AG09309 (cell line): ENCODE measurements around the gene CEL.

Experiments used
- DNase-seq: peaks from one replicate; pipeline ENCODE4 v3.0.0-alpha.2; 2010; ENCODE audit warnings: low read depth
- H3K4me3 ChIP-seq: 2 replicates; pipeline ENCODE4 v1.5.1; 2011; ENCODE audit warnings: mild to moderate bottlenecking, low read depth, low read length, moderate library complexity; ENCODE audit not compliant: control insufficient read depth
- TF ChIP-seq, protein P1 (sequence below): IDR thresholded peaks from 2 replicates; pipeline ENCODE4 v1.5.1; 2011; ENCODE audit warnings: mild to moderate bottlenecking, low read depth, low read length, inconsistent platforms; ENCODE audit not compliant: insufficient read depth, control insufficient read depth; ENCODE audit errors: missing control alignments

The CEL gene

GRCh38 chr9:133094842-133095393 lies 33.1 kb downstream of the CEL start:
- no peak for DNase-seq
- TF ChIP-seq, protein P1, sequence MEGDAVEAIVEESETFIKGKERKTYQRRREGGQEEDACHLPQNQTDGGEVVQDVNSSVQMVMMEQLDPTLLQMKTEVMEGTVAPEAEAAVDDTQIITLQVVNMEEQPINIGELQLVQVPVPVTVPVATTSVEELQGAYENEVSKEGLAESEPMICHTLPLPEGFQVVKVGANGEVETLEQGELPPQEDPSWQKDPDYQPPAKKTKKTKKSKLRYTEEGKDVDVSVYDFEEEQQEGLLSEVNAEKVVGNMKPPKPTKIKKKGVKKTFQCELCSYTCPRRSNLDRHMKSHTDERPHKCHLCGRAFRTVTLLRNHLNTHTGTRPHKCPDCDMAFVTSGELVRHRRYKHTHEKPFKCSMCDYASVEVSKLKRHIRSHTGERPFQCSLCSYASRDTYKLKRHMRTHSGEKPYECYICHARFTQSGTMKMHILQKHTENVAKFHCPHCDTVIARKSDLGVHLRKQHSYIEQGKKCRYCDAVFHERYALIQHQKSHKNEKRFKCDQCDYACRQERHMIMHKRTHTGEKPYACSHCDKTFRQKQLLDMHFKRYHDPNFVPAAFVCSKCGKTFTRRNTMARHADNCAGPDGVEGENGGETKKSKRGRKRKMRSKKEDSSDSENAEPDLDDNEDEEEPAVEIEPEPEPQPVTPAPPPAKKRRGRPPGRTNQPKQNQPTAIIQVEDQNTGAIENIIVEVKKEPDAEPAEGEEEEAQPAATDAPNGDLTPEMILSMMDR: no peak
- no peak overlapping the region for H3K4me3 ChIP-seq

DNA sequence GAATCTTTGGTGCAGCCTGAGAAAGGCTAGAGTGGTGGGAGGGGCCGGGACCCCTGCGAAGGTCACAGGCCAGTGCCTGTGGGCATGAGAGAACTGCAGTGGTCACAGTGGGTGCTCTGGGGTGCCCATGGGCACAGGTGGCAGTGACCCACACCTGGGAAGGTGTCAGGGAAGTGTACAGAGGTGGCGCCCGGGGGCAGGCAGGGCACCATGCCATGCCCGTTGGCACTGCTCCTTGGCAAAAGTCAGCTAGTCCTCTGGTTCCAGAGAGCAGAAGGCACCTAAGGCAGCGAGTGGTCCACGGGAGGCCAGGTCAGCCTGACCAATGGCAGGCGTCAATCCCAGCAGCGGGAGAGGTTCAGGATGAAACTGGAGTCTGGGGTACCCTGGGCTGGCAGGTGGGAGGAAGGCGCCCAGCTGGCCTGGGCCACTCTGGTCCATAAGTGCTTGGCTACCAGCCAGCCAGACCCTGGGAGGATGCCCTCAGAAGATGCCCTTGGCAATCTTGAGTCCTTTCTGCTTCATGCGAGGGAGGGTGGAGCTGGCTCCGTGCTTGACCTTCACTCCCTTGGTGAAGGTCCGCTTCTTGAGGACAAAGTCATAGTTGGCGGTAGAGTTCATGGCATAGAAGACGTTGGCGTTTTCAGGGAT lies 36.4 kb downstream of the CEL start:
- TF ChIP-seq, protein P1: no peak
- no peak overlapping the region for H3K4me3 ChIP-seq

GRCh38 chr9:133098871-133099270 lies 37.1 kb downstream of the CEL start:
- TF ChIP-seq, protein P1: no peak
- no peak overlapping the region for H3K4me3 ChIP-seq
- DNase-seq: no peak

More for the DNA sequence above, 36.4 kb downstream of the CEL start:
- no peak for DNase-seq

DNA sequence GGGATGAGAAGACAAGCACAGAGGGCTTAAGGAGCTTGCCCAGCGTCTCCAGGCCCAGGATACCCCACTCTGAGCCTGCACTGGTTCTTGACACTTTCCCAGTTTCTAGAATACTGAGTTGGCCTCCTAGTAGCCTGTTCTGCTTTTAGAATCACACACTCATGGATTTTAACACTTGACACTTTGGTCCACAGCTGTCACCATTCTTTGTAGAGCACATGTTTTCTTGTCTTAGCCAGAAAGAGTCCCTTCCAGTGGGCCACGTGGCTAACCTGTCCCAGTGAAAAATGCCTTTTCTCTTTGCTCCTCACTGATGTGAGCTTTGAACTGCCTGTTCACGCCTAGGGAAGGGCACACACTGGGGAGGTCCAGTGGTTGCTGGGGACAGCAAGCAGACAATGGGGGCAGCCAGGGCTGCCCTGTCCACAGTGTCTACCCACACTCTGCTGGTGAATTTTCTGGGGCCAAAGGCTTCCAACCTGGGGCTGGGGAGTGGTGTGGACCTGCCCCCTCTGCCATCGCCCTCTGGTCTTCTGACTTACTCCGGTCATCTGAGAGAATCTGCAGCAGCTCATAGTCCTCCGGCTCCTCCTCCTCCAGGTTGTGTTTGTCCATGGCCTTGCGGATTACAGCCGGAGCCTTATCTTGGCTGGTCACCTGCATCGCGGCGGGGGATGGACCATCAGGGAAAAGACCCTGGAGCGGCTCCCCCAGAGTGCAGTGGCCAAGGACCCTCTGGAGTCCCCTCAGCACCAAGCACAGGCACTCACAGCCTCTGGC lies 38.1 kb downstream of the CEL start:
- TF ChIP-seq, protein P1: no peak
- no peak overlapping the region for H3K4me3 ChIP-seq
- DNase-seq: no peak

GRCh38 chr9:133100506-133101355 lies 39.0 kb downstream of the CEL start:
- DNase-seq: no peak
- no peak overlapping the region for H3K4me3 ChIP-seq
- TF ChIP-seq, protein P1: no peak
